HUES6 (cell line): ENCODE results near the gene SCN7A.

Source experiments
- H3K27ac ChIP-seq: 2 replicates; pipeline ENCODE4 v1.7.0; 2013; ENCODE audit warnings: low read depth, mild to moderate bottlenecking, low read length, inconsistent platforms
- H3K27me3 ChIP-seq: 2 replicates; pipeline ENCODE4 v1.6.1; 2013; ENCODE audit warnings: low read length; ENCODE audit not compliant: control insufficient read depth, insufficient read depth
- H3K36me3 ChIP-seq: 2 replicates; pipeline ENCODE4 v1.6.1; 2013; ENCODE audit warnings: low read length; ENCODE audit not compliant: control insufficient read depth, insufficient read depth
- H3K4me1 ChIP-seq: 2 replicates; pipeline ENCODE4 v1.6.1; 2013; ENCODE audit warnings: low read length; ENCODE audit not compliant: control insufficient read depth, insufficient read depth
- H3K4me3 ChIP-seq: 2 replicates; pipeline ENCODE4 v1.5.1; 2013; ENCODE audit warnings: low read depth, low read length
- H3K9ac ChIP-seq: one replicate; pipeline ENCODE4 v1.6.1; 2013; ENCODE audit warnings: mild to moderate bottlenecking, low read length
- H3K9me3 ChIP-seq: 2 replicates; pipeline ENCODE4 v1.6.1; 2013; ENCODE audit warnings: low read depth, low read length; ENCODE audit not compliant: control insufficient read depth, insufficient read depth

The SCN7A gene

DNA sequence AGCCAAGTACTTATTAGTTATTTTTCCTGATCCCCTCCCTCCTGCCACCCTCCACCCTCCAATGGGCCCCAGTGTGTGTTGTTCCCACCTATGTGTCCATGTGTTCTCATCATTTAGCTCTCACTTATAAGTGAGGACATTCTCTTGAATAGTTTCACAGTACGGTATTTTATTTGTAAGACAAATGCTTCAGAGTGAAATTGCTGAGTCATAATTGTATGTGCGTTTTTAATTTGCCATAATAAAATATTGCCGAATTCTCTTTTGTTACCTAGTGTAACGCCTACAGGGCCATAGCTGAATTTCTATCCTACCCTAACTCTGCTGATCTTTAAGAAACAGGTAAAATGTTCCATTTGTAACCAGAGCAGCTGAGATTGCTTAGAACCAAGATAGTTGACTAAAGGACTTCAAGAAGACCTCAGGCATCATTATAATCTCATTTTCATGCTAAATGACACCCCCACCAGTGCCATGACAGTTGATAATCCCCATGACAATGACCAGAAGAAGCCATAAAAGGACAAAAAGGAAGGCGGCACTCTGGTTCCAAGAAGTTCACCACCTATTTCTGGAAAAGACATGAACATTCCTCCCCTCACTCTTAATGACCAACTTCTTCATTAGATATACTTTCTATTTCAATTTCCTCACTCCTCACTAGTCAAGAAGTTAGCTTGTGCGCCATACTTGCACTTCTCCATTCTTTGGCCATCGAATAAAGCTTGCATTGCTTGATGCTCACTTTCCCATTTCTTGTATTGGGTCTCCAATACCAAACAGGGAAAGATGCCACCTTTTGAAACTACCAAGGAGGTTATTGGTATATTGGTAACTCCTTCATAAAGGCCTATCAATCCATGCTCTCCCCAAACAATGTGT lies 136.7 kb downstream of the SCN7A start:
- no peaks in the 10 kb centered on the region for H3K9me3 ChIP-seq
- no peaks in the 10 kb centered on the region for H3K27me3 ChIP-seq
- no peak overlapping the region for H3K4me3 ChIP-seq
- no peak overlapping the region for H3K9ac ChIP-seq
- no peaks in the 10 kb centered on the region for H3K4me1 ChIP-seq
- no peaks in the 10 kb centered on the region for H3K36me3 ChIP-seq
- H3K27ac ChIP-seq = no peak overlapping the region
